Activated T-cell treated with anti-CD3 and anti-CD28 coated beads for 24 hours (primary cell): ENCODE results near the gene ASB15.
A peak's percentile ranks its signal among the peaks of the same experiment; 100 is the strongest.
"Not testable (repeated sequence)": the region's sequence is repeated elsewhere in the genome, so short reads cannot be mapped to it uniquely, and the experiment has no call there.

Experiments
- DNase-seq: peaks from one replicate; pipeline ENCODE4 v3.0.0-alpha.2; 2020; ENCODE audit warnings: low read depth

ASB15 gene

DNA sequence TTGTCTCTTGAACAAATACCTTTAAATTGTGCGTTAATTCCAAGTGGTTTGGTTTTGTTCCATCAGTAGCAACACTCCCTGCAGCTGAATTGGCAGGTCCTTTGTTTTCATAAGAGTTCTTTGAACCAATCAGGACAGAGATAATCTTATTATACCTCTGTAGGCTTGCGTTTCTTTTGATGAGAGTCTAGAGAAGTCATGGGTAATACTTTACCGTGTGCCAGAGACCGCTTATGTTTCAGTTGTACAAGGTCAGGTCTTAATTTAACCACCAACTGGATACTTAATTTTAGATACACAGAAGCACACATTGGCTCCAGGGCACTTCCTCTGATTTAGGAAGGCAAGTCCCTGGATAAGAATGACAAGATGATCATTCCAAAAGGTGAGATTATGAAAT is at the start of gene ASB15:
TSS of gene ASB15 (plus strand) at position 292 of the 400 bp plus-strand sequence. CDS start 12,682 bp downstream, outside the sequence.
- no peak for DNase-seq

- DNase-seq: not testable (repeated sequence)
These were observed 49.5 kb upstream of the ASB15 start for GRCh38 chr7:123552134-123552533.

DNA sequence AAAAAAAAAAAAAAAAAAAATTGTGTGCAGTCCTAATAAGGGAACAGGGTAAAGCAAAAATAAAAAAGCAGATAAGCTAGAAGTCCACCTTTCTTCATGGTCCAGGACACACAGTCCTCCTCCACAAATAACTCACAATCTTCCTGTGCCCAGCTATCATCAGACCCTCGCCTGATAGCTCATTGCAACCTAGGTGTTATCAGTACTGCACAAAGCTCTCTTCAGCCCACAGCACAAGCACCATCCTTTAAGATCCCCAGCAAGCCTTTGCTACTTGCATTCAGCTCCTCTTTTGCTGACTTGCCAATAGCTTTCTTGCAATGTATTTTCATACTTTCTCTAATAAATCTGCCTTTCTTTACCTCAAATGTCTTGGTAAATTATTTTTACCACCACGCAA is 49.0 kb upstream of the ASB15 start:
- no peak for DNase-seq

DNA sequence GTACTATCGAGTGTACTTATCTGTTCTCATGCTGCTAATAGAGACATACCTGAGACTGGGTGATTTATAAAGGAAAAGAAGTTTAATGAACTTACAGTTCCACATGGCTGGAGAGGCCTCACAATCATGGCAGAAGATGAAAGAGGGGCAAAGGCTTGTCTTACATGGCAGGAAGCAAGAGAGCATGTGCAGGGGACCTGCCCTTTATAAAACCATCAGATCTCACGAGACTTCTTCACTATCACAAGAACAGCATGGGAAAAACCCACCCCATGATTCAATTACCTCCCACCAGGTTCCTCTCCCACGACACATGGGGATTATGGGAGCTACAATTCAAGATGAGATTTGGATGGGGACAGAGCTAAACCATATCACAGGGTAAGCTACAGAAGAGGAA is 48.5 kb upstream of the ASB15 start:
- no peak for DNase-seq

GRCh38 chr7:123555484-123555883 is 46.1 kb upstream of the ASB15 start:
- no peak for DNase-seq

- DNase-seq: no peak
These were observed 44.6 kb upstream of the ASB15 start for GRCh38 chr7:123557016-123557397.

DNA sequence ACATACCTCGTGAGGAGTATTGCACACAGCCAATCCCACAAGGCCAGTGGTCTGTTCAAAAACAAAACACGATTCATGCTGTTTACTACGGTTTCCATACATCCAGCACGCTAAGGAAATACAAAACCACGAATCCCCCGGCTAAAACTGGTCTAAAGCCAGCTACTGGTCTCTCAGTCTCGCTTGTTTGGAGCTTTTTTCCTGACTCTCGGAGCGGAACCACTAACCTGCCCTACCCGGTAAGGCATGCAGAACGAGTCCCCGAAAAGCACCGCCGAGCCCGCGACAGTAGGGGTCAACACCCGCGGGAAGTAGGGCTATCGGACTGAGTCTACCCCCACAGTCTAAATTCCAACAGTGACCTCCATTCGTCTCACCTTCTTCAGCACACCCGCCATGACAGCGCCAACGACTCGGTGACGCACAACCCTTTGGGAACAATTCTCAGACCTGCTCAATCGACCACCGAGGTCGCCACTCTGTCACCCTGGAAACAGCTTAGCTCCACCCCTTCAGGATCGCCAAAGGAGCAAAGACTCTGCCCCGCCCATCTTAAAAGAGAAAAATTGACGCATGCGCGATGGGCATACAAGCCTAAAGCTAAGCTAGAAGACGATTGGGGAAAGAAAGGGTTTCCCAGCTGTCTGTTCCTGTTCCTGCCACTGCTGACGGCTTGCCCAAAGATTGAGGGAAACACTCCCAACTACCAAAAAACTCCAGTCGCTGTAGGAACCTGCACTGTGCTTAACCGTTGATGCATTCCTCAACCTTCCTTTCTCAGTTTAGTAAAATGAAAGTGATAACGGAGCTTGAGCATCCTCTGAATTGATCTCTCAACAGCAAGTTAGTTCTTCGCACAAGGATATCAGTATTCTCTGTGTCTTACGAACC is 44.0 kb upstream of the ASB15 start, which contains the start of gene NDUFA5:
TSS of gene NDUFA5 (minus strand) at position 421 of the 891 bp plus-strand sequence. CDS start at position 398, 23 bp downstream.
- DNase-seq: peak; percentile 97

- DNase-seq: no peak
These were observed 43.2 kb upstream of the ASB15 start for GRCh38 chr7:123558289-123558874.

GRCh38 chr7:123562121-123562520 is 39.5 kb upstream of the ASB15 start:
- no peak for DNase-seq

GRCh38 chr7:123569352-123570010 is 32.1 kb upstream of the ASB15 start:
- no peak for DNase-seq

- DNase-seq: no peak
These were observed 31.0 kb upstream of the ASB15 start for GRCh38 chr7:123570390-123571182.

DNA sequence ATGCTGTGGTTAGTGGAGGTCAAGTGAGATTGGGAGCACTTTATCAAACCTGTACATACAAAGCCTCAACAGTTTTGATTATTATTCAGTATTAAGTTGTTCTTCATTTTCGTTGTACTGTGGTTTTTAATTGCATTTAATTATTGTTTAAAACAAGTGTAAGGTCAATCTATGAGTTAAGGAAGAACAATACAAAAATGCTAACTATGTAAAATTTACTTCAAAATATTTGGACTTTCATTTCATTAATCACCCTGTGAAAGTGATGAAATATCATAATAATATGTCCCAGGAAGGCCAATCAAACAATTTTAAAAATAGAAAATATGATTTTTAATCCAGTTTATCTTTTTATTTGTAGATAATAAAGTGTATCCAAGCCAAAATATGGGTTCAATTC is 30.4 kb upstream of the ASB15 start:
- no peak for DNase-seq

DNA sequence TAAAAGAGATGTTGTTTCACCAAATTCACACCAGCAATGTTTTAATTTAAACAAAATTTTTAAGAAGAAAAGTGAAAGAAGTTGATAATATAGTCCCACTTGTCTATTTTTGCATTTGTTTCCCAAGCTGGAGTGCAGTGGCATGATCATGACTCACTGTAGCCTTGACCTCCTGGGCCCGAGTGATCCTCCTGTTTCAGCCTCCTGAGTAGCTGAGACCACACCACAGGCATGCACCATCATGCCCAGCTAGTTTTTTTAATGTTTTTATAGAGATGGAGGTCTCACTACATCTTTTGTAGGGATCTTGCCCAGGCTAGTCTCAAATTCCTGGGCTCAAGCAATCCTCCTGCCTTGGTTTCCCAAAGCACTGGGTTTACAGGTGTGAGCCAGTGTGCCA is 29.9 kb upstream of the ASB15 start:
- no peak for DNase-seq

DNA sequence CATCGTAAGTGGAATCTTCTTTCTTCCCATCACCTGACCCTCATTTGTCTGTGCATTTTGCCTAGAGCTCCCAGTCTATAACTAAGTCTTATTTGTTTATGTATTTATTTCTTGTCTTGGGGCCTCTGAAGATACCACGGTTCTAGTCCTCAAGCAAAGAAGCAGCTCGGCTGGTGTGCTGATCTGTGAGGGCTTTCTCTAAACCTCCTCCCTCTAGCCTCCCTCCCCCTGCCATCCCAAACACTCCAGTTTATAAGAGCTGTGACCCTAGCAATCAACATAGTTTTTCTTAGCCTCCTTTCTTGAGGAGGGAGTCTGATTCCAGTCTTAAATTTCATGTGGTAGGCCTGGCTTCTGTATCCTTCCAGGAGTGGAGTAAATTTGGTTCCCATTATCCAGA is 28.3 kb upstream of the ASB15 start:
- no peak for DNase-seq

- no peak for DNase-seq
These were observed 27.6 kb upstream of the ASB15 start for GRCh38 chr7:123573896-123574467.

DNA sequence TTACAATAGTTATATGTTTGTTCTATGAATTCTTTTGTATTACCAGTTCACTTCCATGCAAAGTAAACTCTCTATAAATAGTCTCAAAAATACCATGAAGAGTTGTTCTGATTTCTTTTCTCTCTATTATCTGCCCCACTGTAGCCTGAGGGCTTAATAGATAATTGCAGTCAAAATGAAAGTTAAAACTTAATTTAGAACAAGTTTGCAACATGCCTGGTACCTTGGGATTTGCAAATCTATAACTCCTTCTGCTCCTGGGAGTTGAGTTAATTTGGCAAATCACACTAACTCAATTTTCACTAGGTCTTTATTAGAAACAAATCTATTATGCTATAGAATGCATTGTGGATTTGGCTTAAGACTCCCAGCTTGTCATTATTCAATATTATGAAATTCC is 22.2 kb upstream of the ASB15 start:
- no peak for DNase-seq

GRCh38 chr7:123580406-123581161 is 21.0 kb upstream of the ASB15 start:
- no peak for DNase-seq

GRCh38 chr7:123581162-123581459 is 20.5 kb upstream of the ASB15 start:
- no peak for DNase-seq

DNA sequence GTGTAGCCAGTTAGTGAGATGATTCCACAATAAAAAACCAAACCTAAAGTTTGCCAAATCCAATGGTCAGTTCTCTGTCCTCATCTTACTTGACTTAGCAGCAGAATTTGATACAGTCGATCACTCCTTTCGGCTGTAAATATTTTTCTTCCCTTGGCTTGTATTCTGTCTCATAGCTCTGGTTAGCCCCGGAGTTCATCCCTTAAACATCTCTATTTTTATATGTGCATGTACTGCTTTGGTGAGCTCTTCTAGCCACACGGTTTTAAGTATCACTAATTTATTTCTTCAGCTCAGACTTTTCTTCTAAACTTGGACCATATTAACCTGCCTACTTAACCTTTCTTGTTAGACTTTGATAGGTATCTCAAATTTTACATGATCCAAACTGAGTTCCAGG is 17.8 kb upstream of the ASB15 start:
- no peak for DNase-seq

DNA sequence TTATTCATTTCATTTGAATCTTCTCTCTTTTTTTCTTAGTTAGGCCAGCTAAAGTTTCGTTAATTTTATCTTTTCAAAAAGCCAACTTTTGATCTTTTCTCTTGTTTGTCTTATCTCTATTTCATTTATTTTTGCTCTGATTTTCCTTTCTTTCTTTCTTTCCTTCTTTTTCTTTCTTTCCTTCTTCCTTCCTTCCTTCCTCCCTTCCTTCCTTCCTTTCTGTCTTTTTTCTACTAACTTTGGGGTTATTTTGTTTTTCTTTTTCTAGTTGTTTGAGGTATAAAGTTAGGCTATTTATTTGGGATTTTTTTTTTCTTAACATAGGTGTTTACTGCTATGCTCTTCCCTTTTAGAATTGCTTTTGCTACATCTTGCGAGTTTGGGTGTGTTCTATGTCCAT is 13.2 kb upstream of the ASB15 start:
- DNase-seq: no peak

DNA sequence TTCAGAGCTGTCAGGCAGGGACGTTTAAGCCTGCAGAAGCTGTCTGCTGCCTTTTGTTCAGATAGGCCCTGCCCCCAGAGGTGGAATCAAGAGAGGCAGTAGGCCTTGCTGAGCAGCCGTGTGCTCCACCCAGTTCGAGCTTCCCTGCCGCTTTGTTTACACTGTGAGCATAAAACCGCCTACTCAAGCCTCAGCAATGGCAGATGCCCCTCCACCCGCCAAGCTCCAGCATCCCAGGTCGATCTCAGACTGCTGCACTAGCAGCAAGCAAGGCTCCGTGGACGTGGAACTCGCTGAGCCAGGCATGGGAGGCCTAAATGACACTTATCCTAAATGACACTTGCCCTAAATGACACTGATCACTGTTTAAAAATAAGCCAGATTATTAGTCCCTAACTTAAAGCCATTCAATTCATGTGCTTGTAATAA is 6.8 kb upstream of the ASB15 start:
- DNase-seq: no peak
